Measurements from ENCODE around the gene SLC4A7. TPM values are rescaled to one million over a fixed set of nuclear protein-coding genes. Genes with fewer than 3 reads are reported as not detected.

The SLC4A7 gene
- total and polyA plus RNA-seq, 10 of the 15 experiments (the other 5 are each of a cell fraction or from before 2014, with no cell fraction given): 4.4 to 41.4 (median 18.3) TPM

DNA sequence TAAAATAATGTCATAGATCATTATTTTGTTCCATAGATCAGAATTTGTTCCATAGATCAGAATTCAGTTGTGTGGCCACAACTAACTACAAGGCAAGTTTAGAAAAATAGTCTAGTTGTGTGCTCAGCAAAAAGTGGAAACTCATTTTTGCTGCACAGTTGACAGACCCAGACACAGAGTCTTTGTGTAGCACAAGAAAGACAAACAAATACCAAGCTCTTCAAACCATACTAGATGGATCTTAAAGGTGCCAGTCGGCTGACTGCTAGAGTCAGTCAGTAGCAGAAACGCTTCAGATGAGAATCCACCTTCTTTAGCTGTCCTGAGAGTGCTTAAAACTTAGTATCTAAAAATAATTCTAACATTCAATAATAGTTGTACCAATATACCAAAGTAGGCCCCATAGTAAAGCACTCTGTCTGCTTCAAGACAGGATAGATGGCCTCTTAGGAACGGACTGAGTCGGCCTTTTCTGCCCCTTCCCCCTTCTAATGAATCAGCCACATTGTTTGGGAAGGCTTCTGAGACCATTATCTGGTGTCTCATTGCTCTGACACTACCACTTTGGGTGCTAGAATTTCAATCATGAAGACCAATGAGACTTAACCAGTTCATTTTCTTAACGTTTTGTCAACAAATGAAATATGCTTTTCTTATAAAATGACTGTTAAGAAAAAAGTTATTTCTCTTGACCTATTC lies 27.7 kb upstream of the SLC4A7 start (continued):
- no peak for TF ChIP-seq BHLHE40 (IDR thresholded peaks at IDR 0.05; ENCODE audit: borderline replicate concordance in 1 of 2, low read depth in 2 of 2, low read length in 1 of 2)
- no peak for TF ChIP-seq CBFB (IDR thresholded peaks at IDR 0.05; ENCODE audit: low read depth)

DNA sequence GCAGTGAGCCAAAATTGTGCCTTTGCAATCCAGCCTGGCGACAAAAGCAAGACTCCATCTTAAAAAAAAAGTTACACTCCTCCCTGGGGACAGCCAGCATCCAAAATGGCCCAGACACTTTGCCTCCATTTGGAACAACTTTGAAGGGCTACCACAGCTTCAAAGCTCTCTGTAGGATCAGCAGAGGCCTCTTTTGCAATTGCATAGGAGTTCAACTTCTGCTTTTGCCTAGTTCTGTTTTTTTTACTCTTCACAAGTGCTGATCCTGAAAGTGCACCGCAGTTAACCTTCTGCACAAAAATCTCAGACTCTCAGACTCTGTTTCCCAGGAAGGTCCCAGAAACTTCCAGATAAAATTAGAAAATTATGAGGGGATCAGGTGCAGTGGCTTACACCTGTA lies 25.2 kb upstream of the SLC4A7 start:
- BruUV-seq (replicated peaks): no TSS peak
- Histone ChIP-seq H3K27me3 (replicated peaks in 1 of 2; ENCODE audit: control insufficient read depth in 2 of 2, insufficient read depth in 2 of 2, low read length in 1 of 2) (no peaks in the 10 kb centered on the region), H3K4me3 (no peak overlapping the region), H3K9me3 (replicated peaks; ENCODE audit: control insufficient read depth, insufficient read depth, low read length) (no peaks in the 10 kb centered on the region; the same call in 2 of the 3 replicates), H2AFZ (ENCODE audit: control insufficient read depth, low read depth, low read length) (no peak overlapping the region), H3K36me3 (ENCODE audit: control insufficient read depth in 2 of 2, insufficient read depth in 2 of 2, low read length in 1 of 2) (no peaks in the 10 kb centered on the region), H3K27ac (ENCODE audit: control insufficient read depth, insufficient read depth) (no peak overlapping the region), H3K4me1 (ENCODE audit: control insufficient read depth, insufficient read depth, low read length) (no peaks in the 10 kb centered on the region; the same call in 1 of the 2 replicates), H3K79me2 (ENCODE audit: control insufficient read depth, insufficient read depth, low read length) (no peaks in the 10 kb centered on the region), H4K20me1 (ENCODE audit: control insufficient read depth, insufficient read depth) (no peaks in the 10 kb centered on the region), H3K4me2 (ENCODE audit: control insufficient read depth, insufficient read depth) (no peak overlapping the region), H3K9ac (ENCODE audit: control insufficient read depth, insufficient read depth, low read length) (no peak overlapping the region)
- ATAC-seq (no peak), FAIRE-seq (no peak), DNase-seq (ENCODE audit: low read depth, low spot score) (no peak)
- ChIA-PET CTCF (no interaction called here), RAD21 (ENCODE audit: unreplicated experiment) (no interaction called here), SMC1A (ENCODE audit: uncharacterized antibody, unreplicated experiment) (no interaction called here), POLR2A (no interaction called here)
- 28% methylated on average over 2 of the region's 2 CpGs for WGBS (ENCODE audit: insufficient coverage, insufficient replicate concordance, low lambda C conversion rate, missing lambda C conversion rate)
- in situ Hi-C loops (cut with MboI) (no loop called here), intact Hi-C loops (cut with micrococcal nuclease; ENCODE audit: unreplicated experiment) (no loop called here)
- TF ChIP-seq, protein P1, sequence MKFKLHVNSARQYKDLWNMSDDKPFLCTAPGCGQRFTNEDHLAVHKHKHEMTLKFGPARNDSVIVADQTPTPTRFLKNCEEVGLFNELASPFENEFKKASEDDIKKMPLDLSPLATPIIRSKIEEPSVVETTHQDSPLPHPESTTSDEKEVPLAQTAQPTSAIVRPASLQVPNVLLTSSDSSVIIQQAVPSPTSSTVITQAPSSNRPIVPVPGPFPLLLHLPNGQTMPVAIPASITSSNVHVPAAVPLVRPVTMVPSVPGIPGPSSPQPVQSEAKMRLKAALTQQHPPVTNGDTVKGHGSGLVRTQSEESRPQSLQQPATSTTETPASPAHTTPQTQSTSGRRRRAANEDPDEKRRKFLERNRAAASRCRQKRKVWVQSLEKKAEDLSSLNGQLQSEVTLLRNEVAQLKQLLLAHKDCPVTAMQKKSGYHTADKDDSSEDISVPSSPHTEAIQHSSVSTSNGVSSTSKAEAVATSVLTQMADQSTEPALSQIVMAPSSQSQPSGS (IDR thresholded peaks at IDR 0.05; ENCODE audit: low read length): no peak

DNA sequence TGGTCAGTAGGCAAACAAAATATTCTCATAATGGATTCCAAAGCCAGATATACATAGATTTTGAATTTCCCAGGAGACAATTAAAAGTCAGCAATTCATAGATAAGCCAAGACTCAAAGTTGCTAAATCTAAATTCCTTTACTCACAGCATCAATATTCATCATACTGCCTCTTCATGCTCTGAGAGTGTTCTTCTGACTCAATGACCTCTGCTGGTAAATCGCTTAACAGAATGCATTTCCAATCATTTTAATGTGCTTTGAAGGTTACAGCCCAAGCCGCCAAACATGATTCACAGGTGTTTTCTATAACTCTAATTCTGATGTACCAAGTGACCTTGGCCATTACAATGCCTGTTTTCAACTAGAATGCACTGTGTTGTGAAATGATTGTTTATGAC lies 24.2 kb upstream of the SLC4A7 start:
- no peak for TF ChIP-seq YBX1 (IDR thresholded peaks at IDR 0.05)
- intact Hi-C loops (cut with micrococcal nuclease; ENCODE audit: unreplicated experiment): no loop called here

More for the DNA sequence above, 24.2 kb upstream of the SLC4A7 start:
- ChIA-PET CTCF (no interaction called here), RAD21 (ENCODE audit: unreplicated experiment) (no interaction called here), POLR2A (no interaction called here), SMC1A (ENCODE audit: uncharacterized antibody, unreplicated experiment) (no interaction called here)
- ATAC-seq (no peak), DNase-seq (ENCODE audit: low read depth, low spot score) (no peak), FAIRE-seq (no peak)
- no peaks in the 10 kb centered on the region; the same call in 1 of the 2 replicates for H3K4me1 ChIP-seq (ENCODE audit: control insufficient read depth, insufficient read depth, low read length)
- no peak overlapping the region for H2AFZ ChIP-seq (ENCODE audit: control insufficient read depth, low read depth, low read length)
- no peaks in the 10 kb centered on the region for H3K79me2 ChIP-seq (ENCODE audit: control insufficient read depth, insufficient read depth, low read length)
- in situ Hi-C loops (cut with MboI): no loop called here
- no peaks in the 10 kb centered on the region for H3K36me3 ChIP-seq (ENCODE audit: control insufficient read depth in 2 of 2, insufficient read depth in 2 of 2, low read length in 1 of 2)
- no peak overlapping the region for H3K4me2 ChIP-seq (ENCODE audit: control insufficient read depth, insufficient read depth)
- H4K20me1 ChIP-seq (ENCODE audit: control insufficient read depth, insufficient read depth): no peaks in the 10 kb centered on the region
- no peaks in the 10 kb centered on the region for H3K27me3 ChIP-seq (replicated peaks in 1 of 2; ENCODE audit: control insufficient read depth in 2 of 2, insufficient read depth in 2 of 2, low read length in 1 of 2)
- no peak overlapping the region for H3K27ac ChIP-seq (ENCODE audit: control insufficient read depth, insufficient read depth)
- 52% methylated on average over 2 of the region's 2 CpGs for WGBS (ENCODE audit: insufficient coverage, insufficient replicate concordance, low lambda C conversion rate, missing lambda C conversion rate)
- no TSS peak for BruUV-seq (replicated peaks)
- no peaks in the 10 kb centered on the region; the same call in 2 of the 3 replicates for H3K9me3 ChIP-seq (replicated peaks; ENCODE audit: control insufficient read depth, insufficient read depth, low read length)
- H3K9ac ChIP-seq (ENCODE audit: control insufficient read depth, insufficient read depth, low read length): no peak overlapping the region
- H3K4me3 ChIP-seq: no peak overlapping the region

All from GM12878 (cell line).